Neutrophil (primary cell): ENCODE results near the gene CYSRT1.

Experiments used
- H3K27ac ChIP-seq: fragments of 200-600 bp; sonication (generic); 2 replicates; pipeline ENCODE4 v1.5.1; 2016; ENCODE audit warnings: mild to moderate bottlenecking, moderate library complexity
- H3K27me3 ChIP-seq: fragments of 200-600 bp; sonication (generic); 2 replicates; pipeline ENCODE4 v1.6.0; 2016; ENCODE audit warnings: mild to moderate bottlenecking
- H3K36me3 ChIP-seq: fragments of 200-600 bp; sonication (generic); 2 replicates; pipeline ENCODE4 v1.5.1; 2017
- H3K4me1 ChIP-seq, 2 experiments: fragments of 200-600 bp in 1 of 2; sonication (generic) in 1 of 2; 1 replicate in 1 of 2; 2 replicates in 1 of 2; pipeline versions ENCODE4 v1.5.1 to v1.6.1; 2013 to 2016; ENCODE audit warnings: low read depth in 1 of 2, low read length in 1 of 2, mild to moderate bottlenecking in 1 of 2, moderate library complexity in 1 of 2; ENCODE audit not compliant: control insufficient read depth in 1 of 2, insufficient read depth in 1 of 2
- H3K4me3 ChIP-seq, 2 experiments: fragments of 200-600 bp in 1 of 2; sonication (generic) in 1 of 2; 1 replicate in 1 of 2; 2 replicates in 1 of 2; pipeline ENCODE4 v1.5.1; 2013 to 2016; ENCODE audit warnings: low read depth in 1 of 2, low read length in 1 of 2, mild to moderate bottlenecking in 1 of 2, moderate library complexity in 1 of 2
- H3K9me3 ChIP-seq: fragments of 200-600 bp; sonication (generic); 2 replicates; pipeline ENCODE4 v1.5.1; 2016
- TF ChIP-seq, protein P1 (sequence below): fragments of 200-600 bp; sonication (generic); IDR thresholded peaks from 2 replicates; pipeline ENCODE4 v1.5.1; 2016; ENCODE audit warnings: antibody characterized with exemption

CYSRT1 gene

DNA sequence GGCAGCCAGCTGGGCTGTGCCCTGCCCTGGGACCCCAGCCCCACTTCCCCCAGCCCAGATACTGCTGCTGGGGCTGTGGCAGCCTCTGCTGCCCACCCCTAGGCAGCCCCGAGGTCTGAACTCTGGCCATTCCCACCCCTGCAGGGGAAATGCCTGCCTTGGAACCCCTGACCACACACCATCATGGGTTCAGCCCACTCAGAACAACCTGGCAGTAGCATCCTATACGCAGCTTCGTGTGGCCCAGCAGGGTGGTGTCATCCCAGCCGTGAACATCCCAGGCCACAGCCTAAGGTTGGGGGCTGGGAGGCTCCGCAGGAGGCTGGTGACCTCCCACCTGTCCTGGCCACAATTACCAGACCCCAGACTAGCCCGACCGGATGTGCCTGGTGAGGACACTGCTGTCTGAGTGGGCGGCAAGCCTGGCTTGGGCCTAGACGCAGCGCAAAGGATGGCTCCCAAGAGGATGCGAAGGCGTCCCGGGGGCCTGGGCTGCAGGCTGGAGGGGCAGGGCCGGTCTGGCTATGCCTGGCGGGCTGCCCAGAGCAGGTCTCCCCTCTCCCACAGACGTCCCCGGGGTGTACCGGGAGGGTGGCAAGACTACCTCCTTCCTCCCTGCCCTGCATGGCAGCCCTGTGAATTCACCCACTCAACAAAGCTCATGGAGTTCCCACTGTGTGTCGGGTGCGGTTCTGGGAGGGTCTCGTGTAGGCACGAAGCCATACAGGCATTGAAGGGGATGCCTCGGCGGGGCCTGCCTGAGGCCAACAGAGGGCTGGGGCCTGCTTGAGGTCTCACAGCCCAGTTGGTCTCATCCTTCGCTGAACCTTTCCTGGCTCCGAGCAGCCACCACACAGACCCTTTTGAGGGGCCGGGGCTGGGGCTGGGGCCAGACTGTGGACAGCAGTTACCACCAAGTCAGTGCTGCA, 4.3 kb downstream of the CYSRT1 start:
- Histone ChIP-seq H3K27ac (no peak overlapping the region), H3K4me3 (no peak overlapping the region), H3K36me3 (no peaks in the 10 kb centered on the region), H3K4me1 (peaks cover 0 to 6% of the 10 kb centered on the region in 2 experiments), H3K9me3 (no peaks in the 10 kb centered on the region), H3K27me3 (peaks cover 79% of the 10 kb centered on the region)
- TF ChIP-seq, protein P1, sequence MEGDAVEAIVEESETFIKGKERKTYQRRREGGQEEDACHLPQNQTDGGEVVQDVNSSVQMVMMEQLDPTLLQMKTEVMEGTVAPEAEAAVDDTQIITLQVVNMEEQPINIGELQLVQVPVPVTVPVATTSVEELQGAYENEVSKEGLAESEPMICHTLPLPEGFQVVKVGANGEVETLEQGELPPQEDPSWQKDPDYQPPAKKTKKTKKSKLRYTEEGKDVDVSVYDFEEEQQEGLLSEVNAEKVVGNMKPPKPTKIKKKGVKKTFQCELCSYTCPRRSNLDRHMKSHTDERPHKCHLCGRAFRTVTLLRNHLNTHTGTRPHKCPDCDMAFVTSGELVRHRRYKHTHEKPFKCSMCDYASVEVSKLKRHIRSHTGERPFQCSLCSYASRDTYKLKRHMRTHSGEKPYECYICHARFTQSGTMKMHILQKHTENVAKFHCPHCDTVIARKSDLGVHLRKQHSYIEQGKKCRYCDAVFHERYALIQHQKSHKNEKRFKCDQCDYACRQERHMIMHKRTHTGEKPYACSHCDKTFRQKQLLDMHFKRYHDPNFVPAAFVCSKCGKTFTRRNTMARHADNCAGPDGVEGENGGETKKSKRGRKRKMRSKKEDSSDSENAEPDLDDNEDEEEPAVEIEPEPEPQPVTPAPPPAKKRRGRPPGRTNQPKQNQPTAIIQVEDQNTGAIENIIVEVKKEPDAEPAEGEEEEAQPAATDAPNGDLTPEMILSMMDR: no peak

DNA sequence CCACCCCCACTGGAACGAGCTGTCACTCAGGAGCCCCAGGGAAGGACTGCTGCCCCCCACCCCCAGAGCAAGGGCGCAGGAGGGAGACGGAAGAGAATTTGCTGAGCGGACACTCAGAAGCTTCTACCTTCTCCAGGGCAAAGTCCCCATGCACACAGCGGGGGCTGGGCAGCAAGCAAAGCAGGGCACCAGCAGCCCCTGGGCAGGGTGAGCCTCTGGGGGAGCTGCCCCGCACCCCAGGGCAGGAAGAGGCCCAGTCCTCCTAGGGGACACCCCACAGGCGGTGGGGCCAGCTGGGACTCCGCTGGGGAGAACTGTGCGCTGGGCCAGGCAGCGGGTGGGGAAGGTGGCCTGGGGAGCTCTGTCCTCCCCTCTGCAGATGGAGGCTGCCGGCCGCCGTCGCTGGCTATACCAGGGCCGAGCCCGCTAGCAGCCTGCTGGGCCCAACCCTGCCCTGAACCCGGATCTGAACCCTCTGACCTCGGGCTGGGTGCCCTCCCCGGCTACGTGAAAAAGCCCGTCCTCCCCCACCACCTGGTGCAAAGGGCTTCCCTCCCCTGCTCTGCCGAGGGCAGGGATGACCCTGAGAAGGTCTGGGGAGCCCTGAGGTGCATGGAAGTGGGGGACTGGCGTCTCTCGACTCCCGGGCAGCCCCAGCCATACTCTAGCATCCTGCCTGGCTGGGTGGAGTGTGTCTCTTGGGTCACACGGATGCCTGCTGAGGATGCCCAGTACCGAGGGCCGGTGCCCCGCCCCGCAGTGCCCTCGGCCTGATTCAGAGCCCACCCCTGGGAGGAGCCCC, 5.1 kb downstream of the CYSRT1 start:
- Histone ChIP-seq H3K36me3 (no peaks in the 10 kb centered on the region), H3K4me1 (no peaks in the 10 kb centered on the region), H3K4me3 (no peak overlapping the region), H3K27ac (no peak overlapping the region), H3K27me3 (peaks cover 79% of the 10 kb centered on the region), H3K9me3 (no peaks in the 10 kb centered on the region)
- TF ChIP-seq, protein P1: no peak

DNA sequence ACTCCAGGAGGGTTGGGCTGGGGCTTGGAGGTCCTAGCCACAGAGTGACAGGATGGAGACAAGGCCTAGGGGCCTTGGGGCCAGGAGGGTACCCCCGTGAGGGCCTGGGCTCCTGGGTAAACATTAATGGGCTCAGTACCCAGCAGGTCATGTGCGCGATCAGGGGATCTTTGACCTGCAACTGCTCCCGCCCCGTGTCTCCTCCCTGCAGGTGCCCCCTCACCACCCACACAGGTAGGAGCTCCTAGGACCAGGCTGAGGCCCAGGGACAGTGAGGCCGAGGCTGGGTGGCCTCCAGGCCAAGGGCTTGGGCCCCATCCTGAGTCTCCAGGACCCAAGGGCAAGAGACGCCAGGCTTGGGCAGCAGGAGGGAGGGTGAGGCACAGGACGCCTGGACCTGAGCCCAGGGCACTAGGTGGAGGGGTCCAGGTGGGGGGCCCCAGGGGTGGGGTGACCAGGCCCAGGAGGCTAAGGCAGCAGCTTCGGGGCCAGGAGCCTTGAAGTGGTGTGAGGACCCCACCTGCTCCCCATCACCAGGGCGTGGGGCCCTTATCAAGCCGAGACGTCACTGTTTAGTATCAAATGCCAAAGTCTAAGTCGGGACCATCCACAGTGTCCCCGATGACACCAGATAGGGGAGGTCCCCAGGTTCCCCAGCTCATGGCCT, 5.9 kb downstream of the CYSRT1 start, which contains the start of gene SLC34A3:
SLC34A3 (plus strand) TSS at position 197 of the 667 bp plus-strand sequence. CDS start 802 bp downstream, outside the sequence.
- TF ChIP-seq, protein P1: no peak
- no peak within 1 kb of the TSS for H3K27ac ChIP-seq
- peaks cover 0 to 2% of the 10 kb centered on the region in 2 experiments for H3K4me1 ChIP-seq
- no peak within 1 kb of the TSS for H3K4me3 ChIP-seq
- peaks cover 79% of the 10 kb centered on the region for H3K27me3 ChIP-seq
- H3K36me3 ChIP-seq: no peaks in the 10 kb centered on the region
- no peaks in the 10 kb centered on the region for H3K9me3 ChIP-seq

DNA sequence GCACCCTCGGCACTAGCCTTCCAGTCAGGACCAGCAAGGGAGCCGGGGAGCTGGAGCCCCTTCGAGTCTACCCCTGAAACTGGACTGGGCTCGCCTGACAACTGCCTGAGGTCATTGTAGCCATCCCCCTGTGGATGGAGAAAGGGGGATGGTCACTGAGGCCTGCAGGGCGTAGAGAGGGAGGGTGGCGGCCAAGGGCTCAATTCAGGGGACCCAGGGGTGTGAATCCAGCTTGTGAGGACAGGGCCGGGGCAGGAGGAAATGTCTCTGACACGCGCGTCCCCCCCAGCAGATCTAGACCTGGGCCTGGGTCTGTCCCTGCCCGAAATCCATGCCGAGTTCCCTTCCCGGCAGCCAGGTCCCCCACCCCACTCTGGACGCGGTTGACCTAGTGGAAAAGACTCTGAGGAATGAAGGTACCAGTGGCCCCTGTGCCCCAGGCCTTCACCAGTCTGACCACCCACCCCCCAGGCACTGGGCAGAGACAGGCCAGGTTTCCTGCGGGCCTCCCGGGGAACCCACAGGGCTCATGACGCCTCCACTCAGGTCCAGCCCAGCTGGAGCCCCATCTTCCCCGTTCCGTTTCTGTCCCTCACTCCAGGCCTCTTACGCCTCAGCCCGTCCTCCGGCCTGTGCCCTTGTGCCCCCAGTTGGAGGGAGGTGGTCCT, 6.5 kb downstream of the CYSRT1 start:
- no peak overlapping the region for H3K4me3 ChIP-seq
- TF ChIP-seq, protein P1: no peak

DNA sequence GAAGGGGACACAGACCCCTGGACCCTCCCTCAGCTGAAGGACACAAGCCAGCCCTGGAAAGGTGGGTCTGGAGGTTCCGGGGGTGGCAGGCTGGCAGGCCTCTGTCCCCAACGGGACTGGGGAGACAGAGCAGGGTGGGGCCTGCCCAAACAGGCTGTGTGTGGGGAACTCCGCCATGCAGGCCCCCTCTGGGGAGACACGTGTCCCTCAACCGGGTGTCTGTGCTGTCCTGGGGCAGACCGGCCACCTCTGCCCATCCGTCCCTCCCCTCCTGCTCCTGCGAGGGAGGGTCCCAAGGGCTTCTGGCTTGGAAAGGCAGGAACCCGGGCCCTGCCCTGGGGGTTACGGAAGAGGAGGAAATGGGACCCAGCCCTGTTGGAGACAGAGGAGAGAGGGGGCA, 7.1 kb downstream of the CYSRT1 start:
- TF ChIP-seq, protein P1: no peak
- H3K27ac ChIP-seq: no peak overlapping the region
- H3K27me3 ChIP-seq: peaks cover 68% of the 10 kb centered on the region
- no peaks in the 10 kb centered on the region for H3K36me3 ChIP-seq
- H3K4me1 ChIP-seq: peaks cover 11 to 15% of the 10 kb centered on the region in 2 experiments
- H3K9me3 ChIP-seq: no peaks in the 10 kb centered on the region
- H3K4me3 ChIP-seq: no peak overlapping the region

More for the DNA sequence above, 6.5 kb downstream of the CYSRT1 start:
- Histone ChIP-seq H3K27ac (no peak overlapping the region), H3K27me3 (peaks cover 74% of the 10 kb centered on the region), H3K9me3 (no peaks in the 10 kb centered on the region), H3K4me1 (peaks cover 6 to 9% of the 10 kb centered on the region in 2 experiments), H3K36me3 (no peaks in the 10 kb centered on the region)
